HEK293 (cell line): Measurements from ENCODE around the gene ADAMTS14.

Experiments used
- CTCF ChIA-PET: fragments of 350-600 bp; formaldehyde crosslinking; extraction: SDS; loops from one replicate; lab custom pipeline; 2021; ENCODE audit warnings: antibody characterized with exemption; lab: Yijun Ruan, JAX
- POLR2A ChIA-PET: fragments of 300-600 bp; formaldehyde crosslinking; extraction: SDS; loops from one replicate; lab custom pipeline; 2020; ENCODE audit warnings: antibody characterized with exemption, inconsistent platforms; lab: Yijun Ruan, JAX
- H3K27ac ChIP-seq: fragments of 200-500 bp; sonication (Bioruptor generic); 2 replicates; pipeline ENCODE4 v1.5.1; 2014; ENCODE audit warnings: low read depth, low read length, control low read depth, inconsistent platforms; ENCODE audit errors: extremely low read depth
- H3K36me3 ChIP-seq, 2 experiments: fragments of 200-500 bp in 1 of 2; sonication (Bioruptor generic) in 1 of 2; 1 replicate in 1 of 2; 2 replicates in 1 of 2; pipeline ENCODE4 v1.5.1; 2014 to 2017; ENCODE audit warnings: inconsistent platforms in 2 of 2, low read length in 2 of 2; ENCODE audit not compliant: control insufficient read depth in 2 of 2, insufficient read depth in 1 of 2
- H3K4me1 ChIP-seq: fragments of 200-500 bp; sonication (Bioruptor generic); 2 replicates; pipeline ENCODE4 v1.5.1; 2014; ENCODE audit warnings: mild to moderate bottlenecking, low read length, inconsistent platforms; ENCODE audit not compliant: control insufficient read depth, insufficient read depth
- H3K4me3 ChIP-seq: 2 replicates; pipeline ENCODE4 v1.5.1; 2011; ENCODE audit warnings: low read depth, mild to moderate bottlenecking, control low read depth, low read length, moderate library complexity
- H3K9me3 ChIP-seq: fragments of 200-500 bp; sonication (Bioruptor generic); 2 replicates; pipeline ENCODE4 v1.5.1; 2014; ENCODE audit warnings: low read depth, low read length, inconsistent platforms; ENCODE audit not compliant: control insufficient read depth, insufficient read depth
- GLI2 ChIP-seq: fragments of 450-650 bp; formaldehyde crosslinking; IDR thresholded peaks from 2 replicates; pipeline ENCODE4; 2017; ENCODE audit warnings: missing biosample characterization, missing genetic modification characterization, low read depth, borderline replicate concordance
- GLI4 ChIP-seq: fragments of 450-650 bp; formaldehyde crosslinking; IDR thresholded peaks from 2 replicates; pipeline ENCODE4 v1.5.1; 2016; ENCODE audit warnings: missing biosample characterization, missing genetic modification characterization
- HOXA7 ChIP-seq: sonication (generic); formaldehyde crosslinking; IDR thresholded peaks from 2 replicates; pipeline ENCODE4 v1.8.1; 2022; ENCODE audit warnings: missing genetic modification reagents, borderline replicate concordance
- HOXD13 ChIP-seq: sonication (generic); formaldehyde crosslinking; IDR thresholded peaks from 2 replicates; pipeline ENCODE4 v1.8.0; 2022; ENCODE audit warnings: missing genetic modification reagents, borderline replicate concordance
- KLF10 ChIP-seq: fragments of 450-650 bp; IDR thresholded peaks from 2 replicates; pipeline ENCODE4 v1.5.1; 2018; ENCODE audit warnings: missing biosample characterization, mild to moderate bottlenecking, missing genetic modification characterization
- OVOL3 ChIP-seq: fragments of 450-650 bp; formaldehyde crosslinking; IDR thresholded peaks from 2 replicates; pipeline ENCODE4 v1.5.1; 2016; ENCODE audit warnings: missing biosample characterization, missing genetic modification characterization
- SALL2 ChIP-seq: fragments of 450-650 bp; formaldehyde crosslinking; IDR thresholded peaks from 2 replicates; pipeline ENCODE4 v1.5.0; 2017; ENCODE audit warnings: missing biosample characterization, mild to moderate bottlenecking, missing genetic modification characterization, borderline replicate concordance
- SP7 ChIP-seq: fragments of 450-650 bp; formaldehyde crosslinking; IDR thresholded peaks from 2 replicates; pipeline ENCODE4 v1.5.1; 2016; ENCODE audit warnings: missing biosample characterization, missing genetic modification characterization
- TRIM28 ChIP-seq: IDR thresholded peaks from 2 replicates; pipeline ENCODE4 v1.6.1; 2011; ENCODE audit warnings: low read length, control low read depth, borderline replicate concordance
- ZBTB6 ChIP-seq: fragments of 450-650 bp; formaldehyde crosslinking; IDR thresholded peaks from 2 replicates; pipeline ENCODE4 v1.5.1; 2017; ENCODE audit warnings: missing biosample characterization, missing genetic modification characterization
- ZEB2 ChIP-seq: fragments of 450-650 bp; formaldehyde crosslinking; IDR thresholded peaks from 2 replicates; pipeline ENCODE4 v1.5.1; 2016; ENCODE audit warnings: missing biosample characterization, missing genetic modification characterization
- ZFP37 ChIP-seq: fragments of 450-650 bp; formaldehyde crosslinking; IDR thresholded peaks from 2 replicates; pipeline ENCODE4 v1.5.1; 2016; ENCODE audit warnings: missing biosample characterization, missing genetic modification characterization
- ZFP69B ChIP-seq: fragments of 450-650 bp; formaldehyde crosslinking; IDR thresholded peaks from 2 replicates; pipeline ENCODE4 v1.5.1; 2016; ENCODE audit warnings: missing biosample characterization, missing genetic modification characterization
- ZNF132 ChIP-seq: fragments of 450-650 bp; formaldehyde crosslinking; IDR thresholded peaks from 2 replicates; pipeline ENCODE4 v1.5.1; 2017; ENCODE audit warnings: missing biosample characterization, missing genetic modification characterization, borderline replicate concordance
- ZNF16 ChIP-seq: fragments of 450-650 bp; formaldehyde crosslinking; IDR thresholded peaks from 2 replicates; pipeline ENCODE4 v1.5.1; 2016; ENCODE audit warnings: low read depth, missing biosample characterization, missing genetic modification characterization
- ZNF184 ChIP-seq: fragments of 450-650 bp; IDR thresholded peaks from 2 replicates; pipeline ENCODE4 v1.5.1; 2018; ENCODE audit warnings: missing biosample characterization, mild to moderate bottlenecking, missing genetic modification characterization
- ZNF2 ChIP-seq: fragments of 450-650 bp; formaldehyde crosslinking; IDR thresholded peaks from 2 replicates; pipeline ENCODE4 v1.5.1; 2016; ENCODE audit warnings: missing biosample characterization, missing genetic modification characterization
- ZNF335 ChIP-seq: fragments of 450-650 bp; formaldehyde crosslinking; conservative IDR thresholded peaks from 2 replicates; pipeline ENCODE4 v1.5.1; 2016; ENCODE audit warnings: missing biosample characterization, missing genetic modification characterization
- ZNF529 ChIP-seq: fragments of 450-650 bp; formaldehyde crosslinking; IDR thresholded peaks from 2 replicates; pipeline ENCODE4 v1.5.1; 2017; ENCODE audit warnings: missing genetic modification characterization, missing biosample characterization; ENCODE audit not compliant: insufficient replicate concordance
- ZNF585B ChIP-seq: fragments of 450-650 bp; formaldehyde crosslinking; IDR thresholded peaks from 2 replicates; pipeline ENCODE4 v1.5.1; 2016; ENCODE audit warnings: missing biosample characterization, missing genetic modification characterization
- ZNF600 ChIP-seq: fragments of 450-650 bp; formaldehyde crosslinking; IDR thresholded peaks from 2 replicates; pipeline ENCODE4 v1.5.1; 2016; ENCODE audit warnings: missing biosample characterization, missing genetic modification characterization
- ZNF610 ChIP-seq: fragments of 450-650 bp; formaldehyde crosslinking; IDR thresholded peaks from 2 replicates; pipeline ENCODE4 v1.5.1; 2016; ENCODE audit warnings: missing biosample characterization, missing genetic modification characterization, borderline replicate concordance
- ZNF747 ChIP-seq: fragments of 450-650 bp; formaldehyde crosslinking; IDR thresholded peaks from 2 replicates; pipeline ENCODE4 v1.5.1; 2016; ENCODE audit warnings: missing biosample characterization, missing genetic modification characterization
- ZNF777 ChIP-seq: fragments of 450-650 bp; formaldehyde crosslinking; IDR thresholded peaks from 2 replicates; pipeline ENCODE4 v1.5.1; 2017; ENCODE audit warnings: missing biosample characterization, missing genetic modification characterization, borderline replicate concordance
- ZNF792 ChIP-seq: fragments of 450-650 bp; formaldehyde crosslinking; IDR thresholded peaks from 2 replicates; pipeline ENCODE4 v1.5.1; 2016; ENCODE audit warnings: missing biosample characterization, missing genetic modification characterization
- ZSCAN23 ChIP-seq: fragments of 450-650 bp; formaldehyde crosslinking; IDR thresholded peaks from 2 replicates; pipeline ENCODE4 v1.5.1; 2016; ENCODE audit warnings: missing biosample characterization, missing genetic modification characterization
- ZSCAN30 ChIP-seq: fragments of 450-650 bp; IDR thresholded peaks from 2 replicates; pipeline ENCODE4 v1.5.1; 2018; ENCODE audit warnings: missing biosample characterization, mild to moderate bottlenecking, missing genetic modification characterization, moderate library complexity
- TF ChIP-seq, protein P1 (sequence below): fragments of 450-650 bp; formaldehyde crosslinking; IDR thresholded peaks from 2 replicates; pipeline ENCODE4 v1.5.1; 2016; ENCODE audit warnings: missing biosample characterization, missing genetic modification characterization

ADAMTS14 gene

GRCh38 chr10:70660722-70661121, 11.6 kb upstream of the ADAMTS14 start (continued):
- TF ChIP-seq ZNF16 (tag by site-specific recombination), result no peak
- TF ChIP-seq HOXD13 (CRISPR knock-in tag), result no peak
- TF ChIP-seq ZFP37 (tag by site-specific recombination), result no peak
- no peak for TF ChIP-seq SALL2
- no peak for TF ChIP-seq ZNF132 (tag by site-specific recombination)
- TF ChIP-seq ZNF792 (tag by site-specific recombination), result no peak
- no peak for TF ChIP-seq OVOL3 (tag by site-specific recombination)

- no peaks in the 10 kb centered on the region for H3K36me3 ChIP-seq
- ChIA-PET POLR2A (no interaction called here), CTCF (no interaction called here)
- H3K27ac ChIP-seq, result no peak overlapping the region
- H3K4me1 ChIP-seq, result no peaks in the 10 kb centered on the region
- H3K4me3 ChIP-seq, result no peak overlapping the region
- no peaks in the 10 kb centered on the region for H3K9me3 ChIP-seq
- no peak for TF ChIP-seq ZEB2 (tag by site-specific recombination)
- 0 out of 2 replicates have a peak, but pooled peaks have one; percentile 29 for TF ChIP-seq ZNF585B (tag by site-specific recombination)
Observed at GRCh38 chr10:70661623-70662361, 10.5 kb upstream of the ADAMTS14 start.

DNA sequence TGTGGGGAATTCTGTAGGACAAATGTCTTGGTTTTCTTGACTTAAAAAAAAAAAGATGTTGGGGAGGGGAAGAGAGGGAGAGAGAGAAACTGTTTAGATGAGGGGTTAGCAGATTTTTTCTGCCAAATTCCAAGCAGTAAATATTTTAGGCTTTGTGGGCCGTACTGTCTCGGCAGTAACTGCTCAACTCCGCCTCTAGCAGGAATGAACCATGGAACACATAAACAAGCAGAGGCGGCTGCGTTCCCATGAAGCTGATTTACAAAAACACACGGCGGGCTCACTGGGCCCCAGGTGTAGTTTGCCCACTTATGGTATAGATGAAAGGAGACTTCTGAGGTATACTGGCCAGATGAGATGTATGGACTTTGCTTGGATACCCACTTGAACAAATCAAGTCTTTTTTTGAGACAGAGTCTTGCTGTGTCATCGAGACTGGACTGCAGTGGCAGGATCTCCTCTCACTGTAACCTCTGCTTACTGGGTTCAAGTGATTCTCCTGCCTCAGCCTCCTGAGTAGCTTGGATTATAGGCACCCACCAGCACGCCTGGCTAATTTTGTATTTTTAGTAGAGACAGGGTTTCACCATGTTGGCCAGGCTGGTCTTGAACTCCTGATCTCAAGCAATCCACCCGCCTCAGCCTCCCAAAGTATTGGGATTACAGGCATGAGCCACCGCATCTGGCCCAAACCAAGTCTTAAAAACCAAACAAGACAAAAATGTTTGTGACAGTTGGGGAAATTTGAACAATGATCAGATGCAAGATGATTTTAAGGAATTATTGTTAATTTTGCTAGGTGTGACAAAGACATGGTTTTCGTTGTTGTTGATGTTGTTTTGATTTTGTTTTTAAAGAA, 9.7 kb upstream of the ADAMTS14 start:
- CTCF ChIA-PET, result interaction anchor here (1.4 kb wide), 1 partner anchor 10 kb away, joined by 5 read pairs; no protein-coding TSS in a partner anchor
- no peaks in the 10 kb centered on the region for H3K4me1 ChIP-seq
- H3K27ac ChIP-seq, result no peak overlapping the region
- H3K9me3 ChIP-seq, result no peaks in the 10 kb centered on the region
- POLR2A ChIA-PET, result no interaction called here
- no peaks in the 10 kb centered on the region for H3K36me3 ChIP-seq
- H3K4me3 ChIP-seq, result no peak overlapping the region
- TF ChIP-seq ZNF529 (tag by site-specific recombination) (no peak), ZNF747 (tag by site-specific recombination) (no peak), ZFP69B (tag by site-specific recombination) (no peak), SP7 (tag by site-specific recombination) (no peak), HOXA7 (no peak), ZSCAN23 (no peak), ZNF600 (tag by site-specific recombination) (no peak), ZNF2 (tag by site-specific recombination) (no peak), ZNF335 (no peak), GLI2 (tag by site-specific recombination) (no peak), ZNF184 (tag by site-specific recombination) (no peak), TRIM28 (no peak), ZBTB6 (no peak), ZNF610 (tag by site-specific recombination) (no peak), ZSCAN30 (no peak), GLI4 (tag by site-specific recombination) (no peak), KLF10 (tag by site-specific recombination) (no peak), ZNF777 (tag by site-specific recombination) (no peak)
- TF ChIP-seq, protein P1, sequence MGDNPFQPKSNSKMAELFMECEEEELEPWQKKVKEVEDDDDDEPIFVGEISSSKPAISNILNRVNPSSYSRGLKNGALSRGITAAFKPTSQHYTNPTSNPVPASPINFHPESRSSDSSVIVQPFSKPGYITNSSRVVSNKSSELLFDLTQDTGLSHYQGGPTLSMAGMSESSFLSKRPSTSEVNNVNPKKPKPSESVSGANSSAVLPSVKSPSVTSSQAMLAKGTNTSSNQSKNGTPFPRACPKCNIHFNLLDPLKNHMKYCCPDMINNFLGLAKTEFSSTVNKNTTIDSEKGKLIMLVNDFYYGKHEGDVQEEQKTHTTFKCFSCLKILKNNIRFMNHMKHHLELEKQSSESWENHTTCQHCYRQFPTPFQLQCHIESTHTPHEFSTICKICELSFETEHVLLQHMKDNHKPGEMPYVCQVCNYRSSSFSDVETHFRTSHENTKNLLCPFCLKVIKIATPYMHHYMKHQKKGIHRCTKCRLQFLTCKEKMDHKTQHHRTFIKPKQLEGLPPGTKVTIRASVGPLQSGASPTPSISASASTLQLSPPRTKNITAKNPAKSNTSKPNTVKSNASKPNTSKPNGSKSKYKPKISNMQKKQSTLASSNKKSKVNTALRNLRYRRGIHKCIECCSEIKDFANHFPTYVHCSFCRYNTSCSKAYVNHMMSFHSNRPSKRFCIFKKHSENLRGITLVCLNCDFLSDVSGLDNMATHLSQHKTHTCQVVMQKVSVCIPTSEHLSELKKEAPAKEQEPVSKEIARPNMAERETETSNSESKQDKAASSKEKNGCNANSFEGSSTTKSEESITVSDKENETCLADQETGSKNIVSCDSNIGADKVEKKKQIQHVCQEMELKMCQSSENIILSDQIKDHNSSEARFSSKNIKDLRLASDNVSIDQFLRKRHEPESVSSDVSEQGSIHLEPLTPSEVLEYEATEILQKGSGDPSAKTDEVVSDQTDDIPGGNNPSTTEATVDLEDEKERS (tag by site-specific recombination), result no peak
